Cortex of kidney (tissue), 1 donor: Measurements from ENCODE around the gene SLC4A8.
"Not testable (repeated sequence)": the region's sequence is repeated elsewhere in the genome, so short reads cannot be mapped to it uniquely, and the experiment has no call there.

Source experiments
- DNase-seq: peaks from one replicate; lab custom pipeline; 2025; lab: John Stamatoyannopoulos, UW

The SLC4A8 gene

DNA sequence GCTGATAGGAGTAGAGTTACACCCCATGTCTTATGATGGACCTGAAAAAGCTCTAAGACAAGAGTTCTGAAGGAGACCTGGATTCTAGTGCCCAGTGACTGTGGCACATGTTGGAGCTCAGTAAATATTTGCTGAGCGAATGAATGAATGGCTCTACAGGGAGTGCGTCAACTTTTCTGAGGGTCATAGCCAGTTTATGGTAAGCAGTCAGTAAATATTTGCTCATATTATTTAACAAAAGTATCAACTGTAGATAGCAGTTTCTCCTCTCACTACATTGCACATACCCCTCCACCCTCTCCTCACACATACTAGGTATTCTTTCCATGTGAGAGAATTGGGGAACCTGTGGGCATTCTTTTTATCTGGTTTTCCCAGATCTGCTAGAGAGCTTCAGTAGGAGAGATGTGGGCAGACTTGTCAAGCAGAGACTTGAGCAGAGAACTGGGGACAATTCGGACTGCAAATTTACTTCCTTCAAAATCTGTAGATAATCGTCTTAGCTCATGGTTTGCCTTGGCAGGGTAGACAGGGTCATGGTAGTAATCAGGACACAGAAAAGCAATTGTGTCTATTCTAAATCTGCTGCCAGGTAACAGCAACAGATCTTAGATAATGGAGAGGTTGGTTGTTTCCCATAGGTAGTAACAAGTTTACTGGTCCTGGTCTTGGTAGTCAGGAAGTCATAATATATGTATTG, 5.7 kb downstream of the SLC4A8 start:
- no peak for DNase-seq

DNA sequence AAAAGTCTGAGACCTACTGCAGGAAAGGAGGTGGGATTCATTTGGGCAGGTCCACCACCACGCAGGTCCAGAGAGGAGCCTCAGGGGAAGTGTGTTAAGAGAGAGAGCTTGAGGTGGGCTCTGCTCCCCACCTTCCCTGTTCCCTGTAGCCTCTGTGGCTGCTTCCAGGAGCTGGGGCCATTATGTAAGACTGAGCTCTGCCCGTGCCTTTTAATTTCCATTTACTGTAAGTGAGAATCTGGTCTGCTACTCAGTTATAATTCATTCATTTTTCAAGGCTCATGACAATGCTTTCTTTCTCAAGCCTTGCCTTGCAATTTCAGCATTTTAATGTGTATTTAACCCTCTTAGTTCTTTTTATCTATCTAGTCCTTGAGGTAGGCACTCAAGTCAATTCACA, 8.3 kb downstream of the SLC4A8 start:
- DNase-seq = no peak

DNA sequence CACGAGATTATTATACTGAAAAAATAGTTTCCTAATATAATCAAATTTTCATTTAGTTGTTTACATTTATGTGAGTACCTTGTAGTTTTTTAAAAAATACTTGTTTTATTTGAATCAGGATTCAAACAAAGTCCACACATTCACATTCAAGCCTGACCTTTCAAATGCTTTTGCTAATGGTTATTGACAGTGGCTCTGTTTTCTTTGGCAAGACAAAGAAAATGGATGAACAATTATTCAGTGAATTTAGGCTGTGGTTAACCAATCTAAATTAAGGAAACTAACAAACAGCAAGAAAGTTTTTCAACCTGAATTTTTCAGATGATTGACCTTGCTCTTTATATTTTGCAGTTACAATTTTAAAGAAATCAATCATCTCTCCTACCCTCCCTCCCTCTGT, 9.7 kb downstream of the SLC4A8 start:
- no peak for DNase-seq

DNA sequence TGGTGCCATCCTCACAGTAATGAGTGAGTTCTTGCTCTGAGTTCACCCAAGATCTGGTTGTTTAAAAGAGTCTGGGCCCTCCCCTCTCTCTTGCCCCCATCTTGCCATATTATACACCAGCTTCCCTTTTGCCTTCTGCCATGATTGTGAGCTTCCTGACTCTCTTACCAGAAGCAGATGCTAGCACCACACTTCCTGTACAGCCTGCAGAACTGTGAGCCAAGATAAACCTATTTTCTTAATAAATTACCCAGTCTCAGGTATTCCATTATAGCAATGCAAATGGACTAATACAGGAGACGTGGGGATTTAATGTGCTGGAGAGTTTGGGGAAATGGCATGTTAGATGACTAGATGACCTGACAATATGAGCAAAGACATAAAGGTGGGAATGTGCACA, 12.8 kb downstream of the SLC4A8 start:
- DNase-seq = no peak

DNA sequence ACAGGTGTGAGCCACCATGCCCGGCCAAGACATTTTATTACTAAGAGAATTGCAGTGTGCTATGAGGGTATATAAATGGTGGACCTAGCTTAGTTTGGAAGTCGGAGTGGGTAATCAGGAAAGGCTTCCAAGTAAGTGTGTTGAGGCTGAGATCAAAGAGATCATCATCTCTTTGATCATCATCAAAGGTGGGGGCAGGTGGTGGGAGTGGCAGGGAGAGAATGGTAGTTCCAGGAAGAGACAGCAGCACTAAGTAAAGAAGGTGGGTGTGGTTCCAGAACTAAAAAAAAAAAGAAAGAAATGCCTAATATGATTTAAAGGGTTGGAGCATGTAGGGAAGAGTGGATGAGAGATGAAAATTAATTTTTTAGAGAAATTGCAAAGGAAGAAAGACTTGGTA, 14.7 kb downstream of the SLC4A8 start:
- no peak for DNase-seq

DNA sequence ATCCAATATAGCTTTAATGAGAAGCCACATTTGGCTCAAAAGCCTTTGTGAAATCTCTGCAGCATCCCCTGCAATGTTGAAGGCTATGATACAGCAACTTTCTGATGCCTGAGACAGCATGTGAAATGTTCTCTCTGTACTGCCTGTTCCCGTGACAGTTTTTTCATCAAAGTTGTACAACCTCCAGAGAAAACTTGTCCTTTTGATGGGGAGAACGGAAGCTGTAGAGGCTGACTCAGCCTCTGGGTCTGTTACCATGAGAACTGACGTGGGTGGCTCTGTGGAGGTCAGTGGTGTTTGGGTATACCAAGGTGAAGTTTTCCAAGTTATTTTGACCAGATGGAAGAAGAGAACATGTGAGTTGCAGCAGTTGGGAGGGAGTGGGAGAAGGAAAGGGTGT, 17.0 kb downstream of the SLC4A8 start:
- DNase-seq = no peak

DNA sequence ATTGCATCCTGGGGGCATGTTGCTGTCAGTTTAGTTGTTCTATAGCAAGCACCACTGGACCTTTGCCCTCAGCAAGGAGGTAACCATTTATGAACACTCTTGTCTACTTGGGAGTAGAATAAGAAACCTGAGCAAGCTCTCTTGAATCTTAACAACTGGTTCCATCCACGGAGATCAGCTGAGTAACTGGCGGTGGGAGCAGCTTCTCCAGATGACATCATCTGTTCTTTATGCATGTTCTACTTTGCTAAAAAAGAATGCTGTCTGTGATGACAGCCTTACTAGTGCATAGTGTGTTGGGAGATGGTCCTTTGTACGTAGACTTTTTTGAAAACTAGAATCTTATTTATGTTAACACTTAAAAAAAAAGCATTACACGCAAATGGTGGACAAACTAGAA, 17.7 kb downstream of the SLC4A8 start:
- no peak for DNase-seq

DNA sequence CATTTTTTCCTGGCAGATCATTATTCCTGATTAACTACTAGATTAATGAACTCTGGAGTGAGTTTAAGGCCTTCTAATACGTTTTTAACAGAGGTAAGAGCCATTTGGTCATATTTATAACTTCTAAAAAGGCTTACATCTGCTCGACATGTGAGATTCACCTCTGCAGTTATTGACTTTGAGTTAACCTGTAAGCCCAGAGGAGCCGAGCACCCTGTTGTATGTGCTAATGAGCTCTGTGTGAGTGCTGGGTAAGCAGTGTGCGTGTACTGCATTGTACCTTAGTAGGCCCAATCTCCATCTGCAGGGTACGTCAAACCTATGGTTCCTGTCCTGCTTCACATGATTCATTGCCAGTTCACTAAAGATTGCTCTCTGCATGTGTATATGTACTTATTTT, 18.9 kb downstream of the SLC4A8 start:
- DNase-seq = no peak

DNA sequence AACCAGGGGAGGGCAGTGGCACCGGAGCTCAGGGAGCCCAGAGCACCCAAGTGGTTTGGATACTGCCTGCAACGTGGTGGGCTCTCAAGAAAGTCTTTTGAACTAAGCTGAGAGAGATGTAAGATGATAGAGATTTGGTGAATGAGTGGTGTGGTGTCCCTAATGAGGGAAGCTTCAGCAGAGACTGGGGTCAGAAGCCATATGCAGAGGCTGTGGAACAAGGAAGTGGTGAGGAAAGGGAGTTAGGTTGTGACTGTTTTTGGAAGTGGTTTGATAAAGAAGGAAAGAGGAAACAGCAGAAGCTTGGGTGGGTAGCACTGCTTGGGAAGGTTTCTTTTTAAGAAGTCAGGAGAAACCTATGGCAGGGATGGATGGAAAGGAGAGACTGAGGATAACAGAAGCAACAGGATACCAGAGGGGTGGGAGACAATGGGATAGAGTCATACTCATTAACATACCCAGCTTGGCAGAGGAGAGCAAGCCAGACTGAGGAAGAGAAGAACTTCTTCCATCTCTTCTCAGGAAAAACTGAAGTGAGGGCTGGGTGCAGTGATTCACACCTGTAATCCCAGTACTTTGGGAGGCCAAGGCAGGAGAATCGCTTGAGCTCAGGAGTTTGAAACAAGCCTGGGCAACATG, 24.1 kb downstream of the SLC4A8 start:
- no peak for DNase-seq

DNA sequence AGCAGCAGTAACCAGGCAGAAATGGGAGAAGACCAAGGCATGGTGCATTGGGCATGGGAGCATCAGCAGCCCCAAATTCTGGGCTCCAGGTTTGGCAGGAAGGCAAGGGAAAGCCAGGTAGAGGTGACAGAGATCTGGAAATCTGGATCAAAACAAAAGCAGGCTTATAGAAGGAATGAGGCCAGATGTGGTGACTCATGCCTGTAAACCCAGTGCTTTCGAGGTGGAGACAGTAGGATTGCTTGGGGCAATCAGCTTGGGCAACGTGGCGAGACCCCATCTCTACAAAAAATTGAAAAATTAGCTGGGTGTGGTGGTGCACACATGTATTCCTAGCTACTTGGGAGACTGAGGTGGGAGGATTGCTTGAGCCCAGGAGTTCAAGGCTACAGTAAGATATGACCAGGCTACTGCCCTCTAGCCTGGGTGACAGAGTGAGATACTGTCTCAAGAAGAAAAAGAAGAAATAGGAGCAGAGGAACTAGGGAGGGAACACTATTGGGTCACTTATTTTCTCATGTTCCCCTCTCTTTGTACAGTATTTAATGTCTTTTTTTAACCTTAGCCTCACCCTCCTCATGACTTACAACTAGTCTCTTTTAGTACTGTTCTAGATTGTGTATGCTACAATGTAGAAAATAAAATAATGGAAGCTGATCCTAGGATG, 25.1 kb downstream of the SLC4A8 start:
- DNase-seq = no peak

DNA sequence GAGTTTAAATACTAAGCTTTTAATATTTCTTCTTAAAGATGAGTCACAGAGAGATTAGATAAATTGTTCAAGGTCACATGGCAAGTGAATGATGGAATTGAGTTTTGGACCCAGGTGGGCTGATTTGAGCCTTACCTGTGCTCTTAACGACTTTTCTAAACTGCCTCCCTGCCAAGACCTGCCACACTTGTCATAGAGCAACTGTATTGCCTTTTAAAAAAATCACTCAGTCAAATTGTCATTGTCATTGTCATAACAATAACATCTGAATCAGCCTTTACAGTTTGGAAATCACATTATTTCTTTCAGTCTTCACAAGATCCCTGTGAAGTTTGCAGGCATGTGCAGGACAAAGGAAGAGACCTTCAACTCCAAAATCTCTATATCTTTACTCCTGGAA, 25.7 kb downstream of the SLC4A8 start:
- no peak for DNase-seq

DNA sequence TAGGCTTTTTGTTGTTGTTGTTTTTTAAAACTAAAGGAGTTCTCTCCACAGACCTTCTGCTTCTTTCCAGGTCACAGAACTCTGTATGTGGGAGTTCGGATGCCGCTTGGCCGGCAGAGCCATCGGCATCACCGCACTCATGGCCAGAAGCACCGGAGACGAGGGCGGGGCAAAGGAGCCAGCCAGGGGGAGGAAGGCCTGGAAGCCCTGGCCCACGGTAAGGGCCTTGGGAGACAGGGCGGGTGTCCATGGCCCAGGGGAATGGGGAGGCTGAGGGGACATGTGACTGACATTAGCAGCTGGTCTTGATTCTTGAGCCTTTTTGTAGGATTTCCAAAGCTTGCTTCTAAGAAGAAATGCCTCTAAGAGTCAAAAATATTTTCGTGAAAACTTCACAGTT, 26.2 kb downstream of the SLC4A8 start:
- no peak for DNase-seq

DNA sequence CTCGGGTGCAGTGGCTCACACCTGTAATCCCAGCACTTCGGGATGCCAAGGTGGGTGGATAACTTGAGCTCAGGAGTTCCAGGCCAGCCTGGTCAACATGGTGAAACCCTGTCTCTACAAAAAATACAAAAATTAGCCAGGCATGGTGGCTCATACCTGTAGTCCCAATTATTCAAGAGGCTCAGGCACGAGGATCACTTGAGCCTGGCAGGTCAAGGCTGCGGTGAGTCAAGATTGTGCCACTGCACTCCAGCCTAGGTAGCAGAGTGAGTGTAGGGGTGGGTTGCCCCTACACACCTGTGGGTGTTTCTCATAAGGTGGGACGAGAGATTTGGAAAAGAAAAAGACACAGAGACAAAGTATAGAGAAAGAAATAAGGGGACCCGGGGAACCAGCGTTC, 29.4 kb downstream of the SLC4A8 start:
- not testable (repeated sequence) for DNase-seq

DNA sequence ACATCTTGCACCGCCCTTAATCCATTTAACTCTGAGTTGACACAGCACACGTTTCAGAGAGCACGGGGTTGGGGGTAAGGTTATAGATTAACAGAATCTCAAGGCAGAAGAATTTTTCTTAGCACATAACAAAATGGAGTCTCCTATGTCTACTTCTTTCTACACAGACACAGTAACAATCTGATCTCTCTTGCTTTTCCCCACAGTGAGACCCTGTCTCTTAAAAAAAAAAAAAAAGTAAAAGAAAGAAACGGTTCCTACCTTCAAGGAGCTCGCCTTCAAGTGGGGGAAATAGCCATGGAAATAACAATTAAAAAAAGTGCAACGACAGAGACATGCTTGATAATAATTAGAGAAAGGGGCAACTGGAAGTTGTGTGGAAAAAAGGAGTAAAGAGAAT, 30.4 kb downstream of the SLC4A8 start:
- DNase-seq = not testable (repeated sequence)

DNA sequence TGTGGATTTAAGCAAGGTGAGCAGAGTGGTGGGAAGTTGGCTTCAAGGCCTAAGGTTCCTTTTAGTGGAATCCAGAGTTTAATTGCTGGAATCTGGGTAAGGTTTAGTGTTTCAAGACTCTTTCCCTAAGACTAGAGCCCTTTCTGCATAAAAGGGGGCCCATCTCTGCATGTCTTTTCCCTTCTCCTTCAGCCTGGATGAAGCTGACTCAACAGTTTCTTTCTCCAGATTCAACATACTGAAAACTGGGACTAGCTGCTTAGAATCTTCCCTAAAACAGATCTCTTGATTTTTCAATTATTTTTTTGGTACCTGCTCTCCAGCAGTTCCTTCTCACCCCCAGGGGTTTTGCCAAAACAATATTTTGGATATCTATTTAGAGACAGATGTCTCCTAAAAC, 34.0 kb downstream of the SLC4A8 start:
- DNase-seq = no peak

DNA sequence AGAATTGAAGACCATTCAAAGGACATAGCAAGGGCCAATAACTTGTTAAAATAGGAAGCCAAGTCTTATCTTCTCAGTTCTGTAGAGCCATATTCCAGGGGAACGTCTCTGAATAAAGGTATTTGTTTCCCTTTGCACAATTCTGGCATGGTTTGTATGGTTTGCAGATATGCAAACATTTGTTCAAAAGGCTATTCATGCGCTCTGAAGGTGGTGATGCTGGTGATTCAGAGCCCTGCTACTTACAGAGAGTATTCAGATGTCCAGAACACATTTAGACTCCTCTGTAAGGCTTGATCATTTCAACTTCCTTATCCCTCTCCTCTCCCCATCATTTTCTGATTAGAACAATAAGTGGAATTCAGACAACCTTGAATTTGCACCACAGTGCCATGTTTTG, 35.9 kb downstream of the SLC4A8 start:
- DNase-seq = no peak

DNA sequence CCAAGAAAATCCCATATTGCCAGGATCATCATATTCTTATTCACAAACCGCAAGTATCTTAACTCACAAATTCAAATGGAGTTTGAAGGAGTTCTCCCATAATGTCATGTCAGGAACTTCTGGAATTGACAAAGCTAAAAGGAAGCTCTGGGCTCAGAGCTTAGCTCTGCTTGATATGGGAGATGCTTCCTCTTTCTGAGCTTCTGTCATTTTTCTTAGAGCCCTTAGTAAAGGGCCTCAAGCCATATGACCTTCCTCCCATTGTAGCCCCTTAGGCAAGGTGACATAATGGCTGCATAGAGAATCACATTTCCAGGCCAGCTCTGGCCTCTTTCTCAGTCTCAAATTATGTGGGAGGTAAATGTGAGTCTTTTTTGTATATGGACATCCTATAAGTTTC, 40.9 kb downstream of the SLC4A8 start:
- no peak for DNase-seq

DNA sequence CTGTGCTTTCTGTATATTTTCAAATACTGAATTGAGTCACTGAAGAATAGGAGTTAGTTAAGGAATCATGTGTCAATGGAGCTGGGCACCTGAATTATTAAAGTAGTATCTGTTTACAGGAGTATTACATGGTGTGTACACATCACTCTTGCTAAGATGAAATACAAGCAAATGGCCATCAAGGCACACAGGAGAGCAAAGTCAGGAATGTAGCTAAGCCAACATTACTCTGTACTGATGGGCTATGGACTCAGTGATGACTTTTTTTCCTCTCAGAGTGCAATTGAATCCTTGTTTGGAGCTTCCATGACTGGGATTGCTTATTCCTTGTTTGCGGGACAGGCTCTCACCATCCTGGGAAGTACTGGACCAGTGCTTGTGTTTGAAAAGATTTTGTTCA, 45.5 kb downstream of the SLC4A8 start:
- DNase-seq = no peak

DNA sequence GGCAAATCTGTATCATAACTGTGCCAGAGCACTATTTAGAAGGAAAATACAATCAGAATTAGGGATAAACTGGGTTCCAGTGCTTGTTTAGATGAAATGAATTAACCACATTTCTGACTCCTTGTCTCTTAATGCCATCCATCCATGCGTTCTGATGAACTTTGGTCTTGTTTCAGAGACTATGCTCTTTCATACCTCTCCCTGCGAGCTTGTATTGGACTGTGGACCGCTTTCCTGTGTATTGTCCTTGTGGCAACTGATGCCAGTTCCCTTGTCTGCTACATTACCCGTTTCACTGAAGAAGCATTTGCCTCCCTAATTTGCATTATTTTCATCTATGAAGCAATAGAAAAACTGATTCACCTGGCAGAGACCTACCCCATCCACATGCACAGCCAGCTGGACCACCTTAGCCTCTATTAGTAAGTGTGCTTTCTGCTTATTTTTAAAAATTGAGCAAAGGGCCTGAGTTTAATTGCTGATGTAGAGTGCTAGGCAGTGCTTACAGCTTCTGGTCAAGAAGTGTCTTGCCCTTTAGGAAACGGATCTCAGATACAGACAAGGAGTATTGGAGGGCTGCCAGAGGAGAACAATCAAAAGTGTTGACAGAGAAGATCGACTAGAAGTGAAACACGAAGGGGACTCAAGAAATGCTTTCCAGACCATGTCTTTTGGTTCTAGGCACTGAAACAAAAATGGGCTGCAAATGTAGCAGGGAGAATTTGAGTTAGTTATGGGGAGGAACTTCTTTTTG, 46.7 kb downstream of the SLC4A8 start:
- no peak for DNase-seq

DNA sequence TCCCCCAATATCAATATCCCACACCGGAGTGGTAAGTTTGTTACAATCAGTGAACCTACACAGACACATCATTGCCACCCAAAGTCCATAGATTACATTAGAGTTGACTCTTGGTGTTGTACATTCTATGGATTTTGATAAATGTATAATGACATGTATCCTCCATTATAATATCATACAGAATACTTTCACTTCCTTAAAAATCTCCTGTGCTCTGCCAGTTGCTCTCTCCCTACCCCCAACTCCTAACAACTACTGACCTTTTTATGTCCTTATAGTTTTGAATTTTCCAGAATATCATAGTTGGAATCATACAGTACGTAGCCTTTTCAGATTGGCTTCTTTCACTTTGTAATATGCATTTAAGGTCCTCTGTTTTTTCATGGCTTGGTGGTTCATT, 48.4 kb downstream of the SLC4A8 start:
- no peak for DNase-seq

DNA sequence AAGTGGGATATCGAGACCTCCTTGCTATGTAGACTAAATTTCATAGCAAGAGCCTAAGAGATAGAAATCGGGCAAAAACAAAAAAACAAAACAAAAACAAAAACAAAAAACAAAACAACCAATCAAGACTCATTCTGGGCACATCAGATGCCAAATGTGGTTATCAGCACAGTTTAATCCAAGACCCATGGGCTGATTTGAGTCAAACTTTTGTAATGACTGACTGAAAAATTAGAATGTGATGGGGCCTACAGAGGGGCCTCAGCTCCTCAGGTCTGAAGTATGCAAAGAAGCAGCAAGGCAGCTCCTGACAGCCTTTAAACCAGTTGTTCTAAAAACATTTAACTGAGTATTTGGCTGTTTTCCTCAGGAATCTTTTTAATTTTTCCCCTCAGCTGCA, 49.3 kb downstream of the SLC4A8 start:
- no peak for DNase-seq

DNA sequence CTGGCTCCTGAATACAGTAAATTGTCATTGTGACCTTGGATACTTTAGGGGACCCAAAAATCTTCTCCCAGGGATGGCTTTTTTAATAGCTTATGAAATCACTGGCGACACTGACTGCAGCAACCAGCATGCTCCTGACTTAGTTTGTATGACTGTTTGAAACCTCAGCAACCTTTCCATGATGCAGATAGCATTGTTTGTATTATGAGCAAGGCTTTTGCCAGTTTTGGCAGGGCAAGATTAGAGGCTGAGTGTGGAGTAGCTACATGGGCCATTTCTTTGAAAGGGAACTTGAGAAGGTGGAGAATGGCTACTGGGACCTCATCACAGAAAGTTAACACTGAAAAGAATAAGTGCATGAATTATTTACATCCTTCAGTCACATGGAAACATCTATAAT, 50.9 kb downstream of the SLC4A8 start:
- no peak for DNase-seq

DNA sequence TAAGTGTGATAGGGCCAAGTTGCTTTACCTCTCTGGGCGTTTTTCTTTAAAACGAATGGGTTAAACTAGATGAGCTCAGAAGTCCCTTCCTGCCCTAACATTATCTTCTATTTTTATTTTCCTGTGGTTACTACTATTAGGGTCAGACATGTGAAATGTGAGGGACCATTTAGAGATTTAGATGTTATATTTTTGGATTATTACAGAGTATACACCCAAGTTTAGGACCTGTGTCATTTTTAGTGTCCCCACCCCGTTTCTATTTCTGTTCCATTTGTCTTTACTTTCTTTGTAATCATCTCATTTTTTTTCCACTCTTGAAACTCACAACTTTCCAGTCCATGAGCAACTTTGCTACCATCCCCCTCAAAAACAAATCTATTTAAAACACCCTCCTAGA, 56.3 kb downstream of the SLC4A8 start:
- DNase-seq = no peak
